NB4 (cell line): ENCODE measurements around the gene AK9.

Source experiments
- CTCF ChIP-seq: IDR thresholded peaks from one replicate; pipeline ENCODE4 v1.5.1; 2012; ENCODE audit warnings: low read depth, low read length
- MYC ChIP-seq: IDR thresholded peaks from 2 replicates; pipeline ENCODE4 v1.6.1; 2011; ENCODE audit warnings: low read depth, low read length

DNA sequence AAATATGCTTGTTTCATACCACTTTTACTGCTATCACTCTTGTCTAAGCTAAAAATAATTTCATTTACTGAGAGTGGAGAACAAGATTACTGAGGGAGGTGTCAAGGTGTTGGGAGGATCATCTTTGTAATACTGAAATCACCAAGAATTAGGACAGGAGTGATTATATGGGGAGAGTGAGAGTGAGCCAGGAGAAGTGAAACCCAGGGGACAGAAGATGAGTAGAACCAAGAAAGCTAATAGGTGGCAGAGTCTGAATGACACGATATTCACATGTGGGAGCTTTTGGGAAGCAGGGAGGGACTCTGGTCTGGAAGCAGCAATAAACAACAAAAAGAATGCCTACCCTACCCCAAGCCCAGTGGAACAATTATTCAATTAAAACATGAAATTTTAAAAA is 58.6 kb downstream of the AK9 start:
- TF ChIP-seq CTCF (no peak), MYC (no peak)
